Measurements from ENCODE around the gene LARP4.

- TF ChIP-seq CTCF (IDR thresholded peaks at IDR 0.05; ENCODE audit: low read depth, low read length, poor library complexity, severe bottlenecking): no peak
- TF ChIP-seq EZH2phosphoT487 (IDR thresholded peaks at IDR 0.05; ENCODE audit: borderline replicate concordance, low read length): no peak
Measured at GRCh38 chr12:50404307-50404706, 3.6 kb downstream of the LARP4 start.

All from DOHH2 (cell line).